GM21526 (cell line): ENCODE results near the gene LIPE.

Source experiments
- ATAC-seq: cut with Tn5 transposase; IDR thresholded peaks from one replicate; pipeline ENCODE4 v1.9.1; 2021; ENCODE audit warnings: moderate library complexity; ENCODE audit not compliant: unreplicated experiment, low FRiP score

LIPE gene

GRCh38 chr19:42361545-42361910 is 65.7 kb downstream of the LIPE start:
- ATAC-seq, result no peak

DNA sequence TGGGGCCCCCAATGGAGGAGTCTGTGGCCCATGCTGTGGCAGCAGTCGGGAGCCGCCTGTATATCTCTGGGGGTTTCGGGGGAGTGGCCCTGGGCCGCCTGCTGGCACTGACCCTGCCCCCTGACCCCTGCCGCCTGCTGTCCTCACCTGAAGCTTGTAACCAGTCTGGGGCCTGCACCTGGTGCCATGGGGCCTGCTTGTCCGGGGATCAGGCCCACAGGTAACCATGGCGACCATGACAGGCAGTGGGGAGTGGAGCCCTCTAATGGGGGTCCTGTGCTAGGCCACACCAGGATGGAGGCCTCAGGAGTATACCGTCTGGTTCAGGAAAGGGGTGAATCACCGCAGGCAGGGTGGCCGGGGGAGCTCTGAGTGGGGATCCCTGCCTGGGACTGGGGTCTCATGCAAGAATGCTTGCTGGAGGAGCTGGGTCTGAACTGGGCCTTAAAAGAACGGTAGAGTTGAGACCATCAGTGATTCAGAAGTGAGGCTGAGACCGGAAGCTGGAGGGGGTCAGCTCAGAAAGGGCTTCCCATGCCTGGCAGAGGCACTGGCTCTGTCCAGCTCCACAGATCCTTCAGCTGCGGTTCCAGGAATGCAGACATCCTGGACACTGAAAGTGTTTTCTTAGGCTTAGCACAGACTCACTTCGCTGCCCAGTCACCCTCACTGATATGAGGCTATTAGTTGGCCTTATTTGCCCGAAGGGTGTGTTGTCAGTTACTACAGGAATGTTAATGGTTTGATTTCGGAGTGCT is 66.2 kb downstream of the LIPE start:
- ATAC-seq, result no peak

- no peak for ATAC-seq
These were observed 69.9 kb downstream of the LIPE start for GRCh38 chr19:42357290-42357689.

DNA sequence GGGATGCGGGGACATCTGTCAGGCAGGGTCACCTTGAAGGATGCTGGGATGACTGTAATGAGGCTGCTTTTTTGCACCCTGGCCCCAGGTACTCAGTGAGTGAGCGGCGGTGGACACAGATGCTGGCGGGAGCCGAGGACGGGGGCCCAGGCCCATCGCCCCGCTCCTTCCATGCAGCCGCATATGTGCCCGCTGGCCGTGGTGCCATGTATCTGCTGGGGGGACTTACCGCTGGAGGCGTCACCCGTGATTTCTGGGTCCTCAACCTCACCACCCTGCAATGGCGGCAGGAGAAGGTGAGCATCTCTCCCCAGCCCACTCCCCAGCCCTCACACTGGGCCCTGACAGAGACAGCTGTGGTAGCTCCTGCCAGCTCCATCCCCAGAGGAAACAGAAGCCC is 70.5 kb downstream of the LIPE start:
- ATAC-seq, result no peak

DNA sequence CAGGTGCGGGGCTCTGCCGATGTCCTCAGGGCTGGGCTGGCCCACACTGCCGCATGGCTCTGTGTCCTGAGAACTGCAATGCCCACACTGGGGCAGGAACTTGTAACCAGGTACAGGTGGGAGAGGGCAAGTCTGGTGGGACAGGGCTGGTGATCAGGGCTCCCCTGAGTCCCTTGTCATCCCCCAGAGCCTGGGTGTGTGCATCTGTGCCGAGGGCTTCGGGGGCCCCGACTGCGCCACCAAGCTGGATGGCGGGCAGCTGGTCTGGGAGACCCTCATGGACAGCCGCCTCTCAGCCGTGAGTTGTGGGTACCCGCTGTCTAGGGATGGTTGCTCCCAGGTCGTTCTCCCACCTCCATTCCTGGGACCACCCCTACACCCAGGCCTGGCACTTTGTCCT is 71.3 kb downstream of the LIPE start:
- no peak for ATAC-seq

DNA sequence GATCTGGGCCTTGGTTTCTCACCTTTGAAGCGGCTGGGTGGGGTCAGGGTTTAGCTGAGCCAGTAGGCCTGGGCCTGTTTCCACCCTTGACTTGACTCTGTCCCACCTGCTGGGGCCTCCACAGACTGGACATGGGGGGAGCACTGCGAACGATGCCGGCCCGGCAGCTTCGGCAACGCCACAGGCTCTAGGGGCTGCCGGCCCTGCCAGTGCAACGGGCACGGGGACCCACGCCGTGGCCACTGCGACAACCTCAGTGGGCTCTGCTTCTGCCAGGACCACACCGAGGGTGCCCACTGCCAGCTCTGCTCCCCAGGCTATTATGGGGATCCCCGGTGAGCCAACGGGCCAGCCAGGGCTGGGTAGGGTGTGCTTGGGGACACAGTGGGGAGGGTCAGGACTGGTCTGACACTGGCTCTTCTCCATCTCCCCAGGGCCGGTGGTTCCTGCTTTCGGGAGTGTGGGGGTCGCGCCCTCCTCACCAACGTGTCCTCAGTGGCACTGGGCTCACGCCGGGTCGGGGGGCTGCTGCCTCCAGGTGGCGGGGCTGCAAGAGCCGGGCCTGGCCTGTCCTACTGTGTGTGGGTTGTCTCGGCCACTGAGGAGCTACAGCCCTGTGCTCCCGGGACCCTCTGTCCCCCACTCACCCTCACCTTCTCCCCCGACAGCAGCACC is 73.7 kb downstream of the LIPE start:
- ATAC-seq, result no peak

DNA sequence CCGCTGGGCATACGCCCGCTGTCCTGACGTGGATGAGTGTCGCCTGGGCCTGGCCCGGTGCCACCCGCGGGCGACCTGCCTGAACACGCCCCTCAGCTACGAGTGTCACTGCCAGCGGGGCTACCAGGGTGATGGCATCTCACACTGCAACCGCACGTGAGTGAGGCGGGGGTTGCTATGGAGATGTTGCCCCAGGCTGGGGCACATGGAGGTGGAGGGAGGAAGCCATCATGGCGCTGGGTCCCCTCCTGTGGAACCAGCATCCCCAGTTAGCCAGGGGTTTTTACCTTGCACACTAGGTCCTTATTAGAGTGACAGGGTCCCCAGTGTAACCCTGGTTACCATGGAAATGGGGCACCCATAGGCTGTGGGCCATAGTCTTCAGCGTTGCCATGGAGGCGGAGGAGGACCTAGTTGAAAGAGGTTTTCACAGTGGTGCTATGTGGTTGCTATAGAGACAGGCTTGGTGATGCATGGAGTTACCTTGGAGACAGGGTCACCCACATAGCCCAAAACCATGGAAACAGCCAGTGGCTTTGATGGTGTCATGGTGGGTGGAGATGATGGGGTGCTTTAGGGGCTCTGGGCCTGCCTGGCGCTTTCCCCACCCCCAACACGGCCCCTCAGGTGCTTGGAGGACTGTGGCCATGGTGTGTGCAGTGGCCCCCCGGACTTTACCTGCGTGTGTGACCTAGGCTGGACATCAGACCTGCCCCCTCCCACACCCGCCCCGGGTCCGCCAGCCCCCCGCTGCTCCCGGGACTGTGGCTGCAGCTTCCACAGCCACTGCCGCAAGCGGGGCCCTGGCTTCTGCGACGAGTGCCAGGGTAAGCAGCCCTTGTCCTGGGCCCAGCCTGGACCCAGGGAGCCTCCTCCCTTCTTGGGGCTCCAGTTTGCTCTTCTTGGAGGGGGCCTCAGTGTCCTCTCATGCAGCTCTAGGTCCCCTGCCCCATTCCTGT is 74.6 kb downstream of the LIPE start:
- ATAC-seq, result no peak
